Glutamatergic neuron (in vitro differentiated cells): ENCODE data around the gene GNPTAB. TPM values are rescaled to one million over a fixed set of nuclear protein-coding genes. Genes with fewer than 3 reads are reported as not detected.
A peak's percentile ranks its signal among the peaks of the same experiment; 100 is the strongest.

Experiments
- DNase-seq: peaks from one replicate; pipeline ENCODE4 v3.0.0; 2022
- H3K27ac Mint-ChIP-seq: one replicate; pipeline ENCODE4 v1.8.0; 2020; ENCODE audit warnings: mild to moderate bottlenecking, mixed read lengths, inconsistent platforms; ENCODE audit not compliant: unreplicated experiment
- H3K27me3 Mint-ChIP-seq: one replicate; pipeline ENCODE4 v1.8.0; 2020; ENCODE audit warnings: mild to moderate bottlenecking, moderate library complexity, mixed read lengths, inconsistent platforms; ENCODE audit not compliant: unreplicated experiment
- H3K36me3 Mint-ChIP-seq: one replicate; pipeline ENCODE4 v1.8.0; 2020; ENCODE audit warnings: mild to moderate bottlenecking, mixed read lengths, inconsistent platforms; ENCODE audit not compliant: unreplicated experiment
- H3K4me1 Mint-ChIP-seq: one replicate; pipeline ENCODE4 v1.8.0; 2020; ENCODE audit warnings: mild to moderate bottlenecking, low read depth, mixed read lengths, inconsistent platforms; ENCODE audit not compliant: unreplicated experiment
- H3K4me3 Mint-ChIP-seq: one replicate; pipeline ENCODE4 v1.8.0; 2020; ENCODE audit warnings: mild to moderate bottlenecking, mixed read lengths, inconsistent platforms; ENCODE audit not compliant: unreplicated experiment
- H3K9me3 Mint-ChIP-seq: one replicate; pipeline ENCODE4 v1.8.0; 2020; ENCODE audit warnings: mild to moderate bottlenecking, moderate library complexity, mixed read lengths, inconsistent platforms; ENCODE audit not compliant: unreplicated experiment
- total RNA-seq: library from RNA; stranded (reverse); fragmentation: NEBNext Ultra II Directional; extraction: Animal tissue kit (Norgen Biotek cat#: 25700); gene quantifications from one replicate; pipeline ENCODE4 v1.2.1, GENCODE V29; 2021; ENCODE audit not compliant: unreplicated experiment
- TF ChIP-seq, protein P1 (sequence below): fragments of 200-600 bp; sonication (generic); IDR thresholded peaks from one replicate; pipeline ENCODE4 v1.5.0; 2021; ENCODE audit not compliant: partially characterized antibody, unreplicated experiment

Gene GNPTAB
- total RNA-seq, 1 donor from 2014 or later = 20.6 TPM

DNA sequence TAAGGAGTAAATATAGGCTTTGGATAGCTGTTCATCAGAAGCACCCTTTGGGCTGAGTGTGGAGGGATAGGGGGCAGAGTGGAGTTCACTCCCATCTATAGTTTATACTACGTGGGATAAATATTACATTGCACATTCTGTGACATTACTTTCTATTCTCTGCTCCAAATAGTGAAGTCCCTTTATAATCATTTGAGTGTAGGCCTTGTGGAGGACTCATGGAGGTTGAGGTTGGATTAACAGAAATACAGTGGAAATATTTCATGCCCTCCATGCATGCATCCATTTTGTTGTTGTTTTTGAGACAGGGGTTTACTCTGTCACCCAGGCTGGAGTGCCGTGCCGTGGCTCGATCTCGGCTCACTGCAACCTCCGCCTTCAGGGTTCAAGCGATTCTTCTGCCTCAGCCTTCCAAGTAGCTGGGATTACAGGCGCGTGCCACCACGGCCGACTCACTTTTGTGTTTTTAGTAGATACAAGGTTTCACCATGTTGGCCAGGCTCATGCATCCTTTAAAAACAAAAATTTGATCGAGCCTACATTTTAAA lies 131.9 kb downstream of the GNPTAB start:
- Mint-ChIP-seq H3K9me3 (peaks cover 9% of the 10 kb centered on the region), H3K27ac (no peak overlapping the region), H3K36me3 (no peaks in the 10 kb centered on the region), H3K4me3 (peak overlapping the region; percentile 90), H3K27me3 (peaks cover 6% of the 10 kb centered on the region), H3K4me1 (peaks cover 9% of the 10 kb centered on the region)
- TF ChIP-seq, protein P1, sequence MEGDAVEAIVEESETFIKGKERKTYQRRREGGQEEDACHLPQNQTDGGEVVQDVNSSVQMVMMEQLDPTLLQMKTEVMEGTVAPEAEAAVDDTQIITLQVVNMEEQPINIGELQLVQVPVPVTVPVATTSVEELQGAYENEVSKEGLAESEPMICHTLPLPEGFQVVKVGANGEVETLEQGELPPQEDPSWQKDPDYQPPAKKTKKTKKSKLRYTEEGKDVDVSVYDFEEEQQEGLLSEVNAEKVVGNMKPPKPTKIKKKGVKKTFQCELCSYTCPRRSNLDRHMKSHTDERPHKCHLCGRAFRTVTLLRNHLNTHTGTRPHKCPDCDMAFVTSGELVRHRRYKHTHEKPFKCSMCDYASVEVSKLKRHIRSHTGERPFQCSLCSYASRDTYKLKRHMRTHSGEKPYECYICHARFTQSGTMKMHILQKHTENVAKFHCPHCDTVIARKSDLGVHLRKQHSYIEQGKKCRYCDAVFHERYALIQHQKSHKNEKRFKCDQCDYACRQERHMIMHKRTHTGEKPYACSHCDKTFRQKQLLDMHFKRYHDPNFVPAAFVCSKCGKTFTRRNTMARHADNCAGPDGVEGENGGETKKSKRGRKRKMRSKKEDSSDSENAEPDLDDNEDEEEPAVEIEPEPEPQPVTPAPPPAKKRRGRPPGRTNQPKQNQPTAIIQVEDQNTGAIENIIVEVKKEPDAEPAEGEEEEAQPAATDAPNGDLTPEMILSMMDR = no peak
- no peak for DNase-seq

DNA sequence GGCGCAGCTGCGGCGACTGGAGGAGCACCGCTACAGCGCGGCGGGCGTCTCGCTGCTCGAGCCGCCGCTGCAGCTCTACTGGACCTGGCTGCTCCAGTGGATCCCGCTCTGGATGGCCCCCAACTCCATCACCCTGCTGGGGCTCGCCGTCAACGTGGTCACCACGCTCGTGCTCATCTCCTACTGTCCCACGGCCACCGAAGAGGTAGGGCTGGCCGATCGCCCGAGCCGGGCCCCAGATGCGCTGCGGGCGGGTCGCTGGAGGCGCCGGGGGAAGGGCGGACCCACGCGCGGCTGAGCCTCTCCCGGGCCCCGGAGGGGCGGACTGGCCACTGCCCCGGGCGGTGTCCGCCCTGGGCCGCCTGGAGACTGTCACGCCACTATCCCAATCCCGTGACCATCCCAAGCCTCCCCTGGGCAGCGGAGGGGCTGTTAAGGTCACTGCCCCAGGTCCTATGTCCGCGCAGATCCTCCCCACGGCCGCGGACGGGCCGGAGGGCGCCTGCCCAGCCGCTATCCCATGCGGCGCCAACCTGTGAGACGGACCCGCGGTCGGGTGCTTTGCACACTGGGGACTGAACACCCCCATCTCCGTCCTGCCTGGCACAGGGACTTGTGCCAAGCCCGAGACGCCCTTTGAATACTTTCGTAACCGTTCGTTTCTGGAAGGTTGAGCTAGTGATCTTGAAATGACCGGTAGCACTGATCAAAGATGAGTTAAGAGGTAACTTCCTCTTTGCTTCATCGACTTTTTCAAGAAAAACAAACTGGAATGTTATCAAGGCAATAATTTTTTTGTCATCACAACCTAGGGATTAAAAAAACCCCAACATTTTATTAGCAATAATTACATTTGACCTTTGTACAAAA lies 132.6 kb downstream of the GNPTAB start:
- no peak overlapping the region for H3K27ac Mint-ChIP-seq
- no peak for DNase-seq

DNA sequence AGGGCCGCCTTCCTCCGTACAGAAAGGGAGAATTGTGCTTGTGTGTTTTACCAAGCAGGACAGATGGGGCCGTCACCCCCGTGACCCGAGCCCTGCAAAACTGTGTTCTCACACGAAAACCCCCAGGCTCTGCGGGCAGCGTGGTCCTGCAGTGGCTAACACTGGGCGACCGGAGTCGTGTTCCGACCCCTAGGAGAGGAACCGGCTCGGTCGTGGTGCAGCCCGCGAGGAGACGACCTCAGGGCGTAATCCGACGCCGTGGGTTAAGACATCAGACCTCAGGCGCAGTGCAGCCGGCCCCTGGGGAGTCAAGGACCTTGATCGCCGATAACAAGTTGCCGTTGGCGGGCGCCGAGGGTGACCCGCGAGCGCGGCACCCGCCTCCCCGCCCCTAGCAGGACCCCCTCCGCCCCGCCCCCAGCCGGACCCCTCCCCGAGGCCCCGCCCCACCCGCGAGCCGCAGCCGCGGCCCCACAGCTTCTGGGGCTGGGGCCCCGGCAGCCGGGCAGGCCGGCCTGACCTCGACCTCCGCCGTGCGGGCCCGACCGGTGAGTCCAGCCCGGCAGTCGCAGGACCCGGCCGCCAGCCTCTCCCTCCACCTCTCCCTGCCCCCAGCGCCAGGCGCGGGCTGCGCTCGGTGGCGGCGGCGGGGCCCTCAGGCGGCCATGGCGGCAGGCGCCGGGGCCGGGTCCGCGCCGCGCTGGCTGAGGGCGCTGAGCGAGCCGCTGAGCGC lies 133.4 kb downstream of the GNPTAB start, which contains the start of gene CHPT1:
Gene CHPT1, plus strand, starts transcription at position 444 of the 733 bp plus-strand sequence. Its CDS starts 222 bp downstream, at position 666.
- peaks cover 9% of the 10 kb centered on the region for H3K4me1 Mint-ChIP-seq
- peak within 1 kb of the TSS; percentile 91 for H3K4me3 Mint-ChIP-seq
- H3K27ac Mint-ChIP-seq = peak within 1 kb of the TSS; percentile 88
- H3K27me3 Mint-ChIP-seq = peaks cover 6% of the 10 kb centered on the region
- H3K36me3 Mint-ChIP-seq = no peaks in the 10 kb centered on the region
- TF ChIP-seq, protein P1 = no peak
- peak; percentile 84 for DNase-seq
- peaks cover 9% of the 10 kb centered on the region for H3K9me3 Mint-ChIP-seq

More for the DNA sequence above, 132.6 kb downstream of the GNPTAB start:
- Mint-ChIP-seq H3K4me3 (peak overlapping the region; percentile 90), H3K36me3 (no peaks in the 10 kb centered on the region), H3K27me3 (peaks cover 6% of the 10 kb centered on the region), H3K9me3 (peaks cover 9% of the 10 kb centered on the region), H3K4me1 (peaks cover 9% of the 10 kb centered on the region)
- TF ChIP-seq, protein P1 = no peak

DNA sequence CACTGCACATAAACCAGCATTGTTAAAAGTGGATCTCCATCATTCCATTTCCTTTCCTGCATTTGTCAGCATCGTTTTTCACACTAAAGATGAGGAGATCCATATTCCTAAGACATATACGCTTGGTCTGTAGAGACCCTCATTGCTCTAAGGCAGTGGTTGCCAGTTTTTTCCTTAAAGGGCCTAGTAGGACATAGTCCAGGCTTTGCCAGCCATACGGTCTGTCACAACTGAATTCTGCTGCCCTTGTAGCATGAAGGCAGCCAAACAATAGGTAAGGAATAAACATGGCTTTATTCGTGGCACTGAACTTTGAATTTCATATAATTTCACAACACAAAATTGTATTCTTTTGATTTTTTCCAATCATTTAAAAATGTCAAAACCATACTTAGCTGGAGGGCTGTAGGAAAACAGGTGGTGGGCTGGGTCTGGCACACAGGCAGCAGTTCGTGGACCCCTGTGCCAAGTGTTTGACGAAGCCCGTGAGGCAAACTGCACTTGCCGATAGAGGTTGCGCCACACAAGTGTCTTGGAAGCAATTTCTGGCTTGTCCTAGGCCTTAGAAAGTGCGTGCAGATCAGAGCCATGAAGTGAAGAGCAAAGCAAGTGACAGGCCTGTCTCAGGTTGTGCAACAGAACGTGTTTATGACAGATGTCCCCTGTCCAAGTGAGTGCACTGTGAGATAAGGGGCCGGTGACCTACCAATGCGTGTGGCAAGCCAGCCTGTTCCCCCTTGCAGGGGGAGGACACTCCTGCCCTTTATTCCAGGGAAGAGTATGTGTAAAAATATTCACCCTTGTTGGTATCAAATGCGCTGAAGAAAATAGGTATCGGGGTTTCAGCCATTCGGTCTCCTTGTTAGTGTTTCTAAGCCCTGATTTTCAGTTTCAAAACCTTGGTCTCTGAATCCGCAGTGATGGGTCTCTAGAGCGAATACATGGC lies 134.2 kb downstream of the GNPTAB start:
- H3K4me1 Mint-ChIP-seq = peaks cover 9% of the 10 kb centered on the region
- peak overlapping the region; percentile 88 for H3K27ac Mint-ChIP-seq
- H3K4me3 Mint-ChIP-seq = peak overlapping the region; percentile 91
- TF ChIP-seq, protein P1 = no peak
- H3K9me3 Mint-ChIP-seq = peaks cover 9% of the 10 kb centered on the region
- DNase-seq = no peak
- no peaks in the 10 kb centered on the region for H3K36me3 Mint-ChIP-seq
- H3K27me3 Mint-ChIP-seq = peaks cover 7% of the 10 kb centered on the region
